Measurements from ENCODE around the gene LCE3E.

Gene LCE3E

GRCh38 chr1:152535774-152536173 lies 30.8 kb downstream of the LCE3E start (continued):
- TF ChIP-seq ZNF214 (tag by site-specific recombination; IDR thresholded peaks at IDR 0.05; ENCODE audit: borderline replicate concordance) (no peak), ZNF184 (tag by site-specific recombination; IDR thresholded peaks at IDR 0.05) (no peak), GLIS1 (tag by site-specific recombination; IDR thresholded peaks at IDR 0.05) (no peak), ZNF274 (IDR thresholded peaks at IDR 0.05; ENCODE audit: low read length) (no peak), ZNF274 (tag by site-specific recombination; IDR thresholded peaks at IDR 0.05; ENCODE audit: borderline replicate concordance) (no peak), ZNF777 (tag by site-specific recombination; IDR thresholded peaks at IDR 0.05; ENCODE audit: borderline replicate concordance) (no peak), ZFP37 (tag by site-specific recombination; IDR thresholded peaks at IDR 0.05) (no peak), ZNF529 (tag by site-specific recombination; IDR thresholded peaks at IDR 0.05; ENCODE audit: insufficient replicate concordance) (no peak)

GRCh38 chr1:152533327-152533938 lies 33.1 kb downstream of the LCE3E start:
- Histone ChIP-seq H3K36me3 (ENCODE audit: control insufficient read depth in 2 of 2, insufficient read depth in 1 of 2, low read length in 2 of 2) (no peaks in the 10 kb centered on the region), H3K9me3 (ENCODE audit: control insufficient read depth, insufficient read depth, low read depth, low read length) (no peaks in the 10 kb centered on the region), H3K4me3 (ENCODE audit: low read depth, low read length) (no peak overlapping the region), H3K27ac (ENCODE audit: extremely low read depth, low read depth, low read length) (no peak overlapping the region), H3K4me1 (ENCODE audit: control insufficient read depth, insufficient read depth, low read length) (no peaks in the 10 kb centered on the region)
- TF ChIP-seq ZNF654 (tag by site-specific recombination; IDR thresholded peaks at IDR 0.05; ENCODE audit: low read depth) = peak; percentile 52
- TF ChIP-seq, protein P1, sequence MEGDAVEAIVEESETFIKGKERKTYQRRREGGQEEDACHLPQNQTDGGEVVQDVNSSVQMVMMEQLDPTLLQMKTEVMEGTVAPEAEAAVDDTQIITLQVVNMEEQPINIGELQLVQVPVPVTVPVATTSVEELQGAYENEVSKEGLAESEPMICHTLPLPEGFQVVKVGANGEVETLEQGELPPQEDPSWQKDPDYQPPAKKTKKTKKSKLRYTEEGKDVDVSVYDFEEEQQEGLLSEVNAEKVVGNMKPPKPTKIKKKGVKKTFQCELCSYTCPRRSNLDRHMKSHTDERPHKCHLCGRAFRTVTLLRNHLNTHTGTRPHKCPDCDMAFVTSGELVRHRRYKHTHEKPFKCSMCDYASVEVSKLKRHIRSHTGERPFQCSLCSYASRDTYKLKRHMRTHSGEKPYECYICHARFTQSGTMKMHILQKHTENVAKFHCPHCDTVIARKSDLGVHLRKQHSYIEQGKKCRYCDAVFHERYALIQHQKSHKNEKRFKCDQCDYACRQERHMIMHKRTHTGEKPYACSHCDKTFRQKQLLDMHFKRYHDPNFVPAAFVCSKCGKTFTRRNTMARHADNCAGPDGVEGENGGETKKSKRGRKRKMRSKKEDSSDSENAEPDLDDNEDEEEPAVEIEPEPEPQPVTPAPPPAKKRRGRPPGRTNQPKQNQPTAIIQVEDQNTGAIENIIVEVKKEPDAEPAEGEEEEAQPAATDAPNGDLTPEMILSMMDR (tag by site-specific recombination; IDR thresholded peaks at IDR 0.05) = peak; percentile 48; the same call in 1 of the 2 replicates
- no peak for TF ChIP-seq ZNF366 (tag by site-specific recombination; conservative IDR thresholded peaks at IDR 0.05)
- ChIA-PET POLR2A (no interaction called here), CTCF (interaction anchor here (0.5 to 2.6 kb wide), 26 partner anchors 11 to 313 kb away, joined by 3 to 18 read pairs (median 4); no protein-coding TSS in a partner anchor)

- Histone ChIP-seq H3K36me3 (ENCODE audit: control insufficient read depth in 2 of 2, insufficient read depth in 1 of 2, low read length in 2 of 2) (no peaks in the 10 kb centered on the region), H3K4me3 (ENCODE audit: low read depth, low read length) (no peak overlapping the region), H3K27ac (ENCODE audit: extremely low read depth, low read depth, low read length) (no peak overlapping the region), H3K4me1 (ENCODE audit: control insufficient read depth, insufficient read depth, low read length) (no peaks in the 10 kb centered on the region), H3K9me3 (ENCODE audit: control insufficient read depth, insufficient read depth, low read depth, low read length) (no peaks in the 10 kb centered on the region)
- ChIA-PET CTCF (no interaction called here), POLR2A (no interaction called here)
- TF ChIP-seq ZNF341 (tag by site-specific recombination; IDR thresholded peaks at IDR 0.05; ENCODE audit: low read depth) (no peak), ZNF785 (tag by site-specific recombination; IDR thresholded peaks at IDR 0.05) (no peak), KLF17 (tag by site-specific recombination; IDR thresholded peaks at IDR 0.05) (no peak), ZNF580 (tag by site-specific recombination; IDR thresholded peaks at IDR 0.05) (no peak)
- TF ChIP-seq, protein P2, sequence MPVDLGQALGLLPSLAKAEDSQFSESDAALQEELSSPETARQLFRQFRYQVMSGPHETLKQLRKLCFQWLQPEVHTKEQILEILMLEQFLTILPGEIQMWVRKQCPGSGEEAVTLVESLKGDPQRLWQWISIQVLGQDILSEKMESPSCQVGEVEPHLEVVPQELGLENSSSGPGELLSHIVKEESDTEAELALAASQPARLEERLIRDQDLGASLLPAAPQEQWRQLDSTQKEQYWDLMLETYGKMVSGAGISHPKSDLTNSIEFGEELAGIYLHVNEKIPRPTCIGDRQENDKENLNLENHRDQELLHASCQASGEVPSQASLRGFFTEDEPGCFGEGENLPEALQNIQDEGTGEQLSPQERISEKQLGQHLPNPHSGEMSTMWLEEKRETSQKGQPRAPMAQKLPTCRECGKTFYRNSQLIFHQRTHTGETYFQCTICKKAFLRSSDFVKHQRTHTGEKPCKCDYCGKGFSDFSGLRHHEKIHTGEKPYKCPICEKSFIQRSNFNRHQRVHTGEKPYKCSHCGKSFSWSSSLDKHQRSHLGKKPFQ (tag by site-specific recombination; IDR thresholded peaks at IDR 0.05) = no peak
- TF ChIP-seq, protein P3, sequence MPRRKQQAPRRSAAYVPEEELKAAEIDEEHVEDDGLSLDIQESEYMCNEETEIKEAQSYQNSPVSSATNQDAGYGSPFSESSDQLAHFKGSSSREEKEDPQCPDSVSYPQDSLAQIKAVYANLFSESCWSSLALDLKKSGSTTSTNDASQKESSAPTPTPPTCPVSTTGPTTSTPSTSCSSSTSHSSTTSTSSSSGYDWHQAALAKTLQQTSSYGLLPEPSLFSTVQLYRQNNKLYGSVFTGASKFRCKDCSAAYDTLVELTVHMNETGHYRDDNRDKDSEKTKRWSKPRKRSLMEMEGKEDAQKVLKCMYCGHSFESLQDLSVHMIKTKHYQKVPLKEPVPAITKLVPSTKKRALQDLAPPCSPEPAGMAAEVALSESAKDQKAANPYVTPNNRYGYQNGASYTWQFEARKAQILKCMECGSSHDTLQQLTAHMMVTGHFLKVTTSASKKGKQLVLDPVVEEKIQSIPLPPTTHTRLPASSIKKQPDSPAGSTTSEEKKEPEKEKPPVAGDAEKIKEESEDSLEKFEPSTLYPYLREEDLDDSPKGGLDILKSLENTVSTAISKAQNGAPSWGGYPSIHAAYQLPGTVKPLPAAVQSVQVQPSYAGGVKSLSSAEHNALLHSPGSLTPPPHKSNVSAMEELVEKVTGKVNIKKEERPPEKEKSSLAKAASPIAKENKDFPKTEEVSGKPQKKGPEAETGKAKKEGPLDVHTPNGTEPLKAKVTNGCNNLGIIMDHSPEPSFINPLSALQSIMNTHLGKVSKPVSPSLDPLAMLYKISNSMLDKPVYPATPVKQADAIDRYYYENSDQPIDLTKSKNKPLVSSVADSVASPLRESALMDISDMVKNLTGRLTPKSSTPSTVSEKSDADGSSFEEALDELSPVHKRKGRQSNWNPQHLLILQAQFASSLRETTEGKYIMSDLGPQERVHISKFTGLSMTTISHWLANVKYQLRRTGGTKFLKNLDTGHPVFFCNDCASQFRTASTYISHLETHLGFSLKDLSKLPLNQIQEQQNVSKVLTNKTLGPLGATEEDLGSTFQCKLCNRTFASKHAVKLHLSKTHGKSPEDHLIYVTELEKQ (tag by site-specific recombination; IDR thresholded peaks at IDR 0.05; ENCODE audit: borderline replicate concordance) = no peak
These were observed 41.4 kb downstream of the LCE3E start for GRCh38 chr1:152525080-152525641.

Measured in HEK293 (cell line).